NK-92 (cell line): ENCODE results near the gene ZEB2.
"Not testable (repeated sequence)": the region's sequence is repeated elsewhere in the genome, so short reads cannot be mapped to it uniquely, and the experiment has no call there.

Experiments used
- DNase-seq: peaks from one replicate; lab custom pipeline; 2025; ENCODE audit not compliant: unreplicated experiment; lab: John Stamatoyannopoulos, UW

Gene ZEB2

DNA sequence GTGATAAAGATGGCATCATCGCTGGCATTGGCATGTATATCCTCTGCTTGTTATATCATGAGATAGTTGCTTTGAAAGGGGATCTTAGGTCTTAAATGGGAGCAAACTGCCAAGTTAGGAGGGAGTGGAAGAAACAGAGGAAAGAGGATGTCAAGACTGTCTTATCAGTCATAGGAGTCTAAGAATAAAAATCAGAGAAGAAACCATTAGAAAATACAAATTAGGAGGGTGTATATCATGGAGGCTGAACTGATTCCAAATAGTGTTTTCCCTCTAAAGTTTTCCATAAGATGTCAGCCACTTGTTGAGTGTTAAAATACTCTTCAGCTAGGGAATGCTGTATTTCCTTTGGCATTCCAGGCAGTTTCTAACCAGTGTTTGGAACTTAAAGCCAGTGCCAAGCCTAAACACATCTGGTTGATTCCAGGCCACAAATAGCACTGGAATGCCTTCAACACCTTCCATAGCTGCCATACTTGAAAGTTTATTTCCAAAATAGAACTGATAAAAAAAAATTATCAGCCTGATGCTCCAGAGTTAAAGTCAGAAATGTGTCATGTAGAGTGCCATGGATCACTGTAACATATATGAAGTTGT, 129.4 kb downstream of the ZEB2 start:
- no peak for DNase-seq

- DNase-seq: no peak
Measured at GRCh38 chr2:144389930-144390311, 130.0 kb downstream of the ZEB2 start.

- DNase-seq: no peak
Measured at GRCh38 chr2:144389151-144389929, 130.6 kb downstream of the ZEB2 start.

- DNase-seq: no peak
Measured at GRCh38 chr2:144385381-144385780, 134.5 kb downstream of the ZEB2 start.

GRCh38 chr2:144383571-144384100, 136.3 kb downstream of the ZEB2 start:
- DNase-seq: no peak

- DNase-seq: no peak
Measured at GRCh38 chr2:144382849-144383248, 137.1 kb downstream of the ZEB2 start.

- DNase-seq: no peak
Measured at GRCh38 chr2:144381716-144382115, 138.2 kb downstream of the ZEB2 start.

DNA sequence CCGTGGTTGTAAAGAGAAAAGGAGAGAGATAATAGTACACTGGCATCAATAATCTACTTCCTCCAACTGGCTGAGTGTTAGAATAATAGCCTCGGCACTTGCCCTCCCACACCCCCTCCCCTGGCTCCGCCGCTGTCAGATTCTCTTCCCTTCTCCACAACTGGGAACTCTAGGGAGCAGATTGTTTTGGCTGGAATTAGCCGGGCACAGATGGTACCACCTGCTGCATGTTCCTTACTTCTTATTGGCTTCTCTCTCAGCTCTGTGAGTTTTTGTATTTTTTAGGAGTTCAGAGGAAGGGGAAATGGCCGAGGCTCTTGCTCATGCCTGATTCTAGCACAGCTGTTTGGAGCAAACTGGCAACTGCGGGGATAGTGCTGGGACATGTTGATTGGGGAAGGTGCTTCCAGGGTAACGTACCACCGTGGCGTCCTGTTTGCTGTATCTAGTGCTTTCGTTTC, 140.0 kb downstream of the ZEB2 start:
- DNase-seq: no peak

DNA sequence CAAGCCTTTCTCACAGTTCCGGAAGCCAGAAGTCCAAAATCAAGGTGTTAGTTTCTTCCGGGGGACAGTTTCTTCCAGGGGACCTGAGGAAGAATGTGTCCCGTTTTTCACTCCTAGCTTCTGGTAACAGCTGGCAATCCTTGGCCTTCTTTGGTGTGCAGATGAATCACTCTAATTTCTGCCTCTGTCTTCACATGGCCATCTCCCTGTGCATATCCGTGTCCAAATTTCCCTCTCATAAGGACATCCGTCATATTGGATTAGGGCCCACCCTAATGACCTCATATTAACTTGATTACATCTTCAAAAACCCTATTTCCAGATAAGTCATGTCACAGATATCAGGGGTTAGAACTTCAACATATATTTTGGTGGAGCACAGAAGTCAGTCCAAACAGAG, 141.4 kb downstream of the ZEB2 start:
- DNase-seq: no peak

GRCh38 chr2:144377914-144378313, 142.0 kb downstream of the ZEB2 start:
- no peak for DNase-seq

- DNase-seq: no peak
Measured at GRCh38 chr2:144376926-144377325, 143.0 kb downstream of the ZEB2 start.

GRCh38 chr2:144376460-144376859, 143.5 kb downstream of the ZEB2 start:
- DNase-seq: no peak

DNA sequence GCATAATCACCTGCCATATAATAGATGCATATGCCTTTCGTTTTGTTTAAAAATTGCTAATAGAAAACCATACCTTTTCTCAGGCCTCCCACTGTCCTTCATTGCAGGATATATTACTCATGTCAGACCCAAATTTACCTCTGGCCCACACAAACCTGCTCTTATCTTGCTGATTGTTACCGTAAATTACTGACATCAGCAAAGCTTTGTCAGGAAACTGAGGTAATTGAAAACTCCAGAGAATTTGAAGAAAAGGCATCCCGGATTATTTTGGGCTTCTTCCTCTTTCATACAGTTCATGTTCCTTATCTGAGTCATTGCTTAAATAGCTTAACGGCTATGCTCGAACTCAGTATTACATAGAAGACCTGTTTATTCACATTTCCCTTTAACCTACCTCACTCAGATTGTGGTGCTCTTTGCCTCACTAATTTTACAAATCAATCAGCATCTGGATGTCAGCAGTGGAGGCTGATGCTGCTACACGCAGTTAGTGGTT, 145.7 kb downstream of the ZEB2 start:
- no peak for DNase-seq

DNA sequence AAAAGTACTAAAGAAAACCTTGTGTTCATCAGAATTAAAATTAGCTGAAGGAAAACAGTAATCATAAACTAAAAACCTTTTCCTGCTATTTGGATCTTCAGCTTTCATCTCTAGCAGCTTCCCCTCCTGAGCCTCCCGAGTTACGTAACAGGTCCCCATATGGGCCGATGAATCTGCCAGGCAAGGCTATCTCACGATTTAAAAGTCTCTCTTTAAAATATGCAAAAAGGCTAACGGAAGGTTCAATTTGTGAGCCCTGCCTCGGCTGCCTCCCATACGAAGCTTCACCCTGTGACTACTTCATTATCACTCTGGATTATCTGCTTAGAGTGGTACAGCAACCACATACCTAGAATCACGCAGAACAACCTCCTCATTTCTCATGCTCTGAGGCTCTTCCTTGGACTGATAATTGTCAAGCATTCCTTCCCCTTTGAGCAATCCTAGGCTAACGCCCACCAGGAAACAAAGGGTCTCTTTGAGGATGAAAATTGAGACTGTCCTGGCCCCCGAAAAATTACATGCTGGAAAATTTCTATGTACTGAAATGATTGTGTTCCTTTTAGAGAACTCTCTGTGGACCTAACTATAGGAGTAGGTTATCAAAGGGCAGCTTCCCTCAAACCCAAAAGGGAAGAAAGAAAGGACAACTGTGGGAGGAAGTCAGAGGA, 147.4 kb downstream of the ZEB2 start:
- no peak for DNase-seq

- no peak for DNase-seq
Measured at GRCh38 chr2:144370937-144371584, 148.9 kb downstream of the ZEB2 start.

GRCh38 chr2:144369416-144369815, 150.5 kb downstream of the ZEB2 start:
- no peak for DNase-seq

GRCh38 chr2:144366825-144367429, 153.0 kb downstream of the ZEB2 start:
- no peak for DNase-seq

GRCh38 chr2:144364944-144365738, 154.8 kb downstream of the ZEB2 start:
- DNase-seq: no peak

DNA sequence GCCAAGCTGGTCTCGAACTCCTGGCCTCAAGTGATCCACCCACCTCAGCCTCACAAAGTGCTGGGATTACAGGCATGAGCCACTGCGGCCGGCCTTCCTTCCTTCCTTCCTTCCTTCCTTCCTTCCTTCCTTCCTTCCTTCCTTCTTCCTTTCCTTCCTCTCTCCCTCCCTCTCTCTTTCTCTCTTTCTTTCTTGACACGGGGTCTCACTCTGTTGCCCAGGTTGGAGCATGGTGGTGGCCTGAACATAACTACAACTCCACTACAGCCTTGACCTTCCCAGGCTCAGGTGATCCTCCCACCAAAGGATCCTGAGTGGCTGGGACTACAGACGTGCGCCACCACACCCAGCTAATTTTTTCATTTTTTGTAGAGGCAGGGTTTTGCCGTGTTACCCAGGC, 155.7 kb downstream of the ZEB2 start:
- not testable (repeated sequence) for DNase-seq

GRCh38 chr2:144362401-144362800, 157.5 kb downstream of the ZEB2 start:
- DNase-seq: no peak
